ENCODE measurements around the gene OLR1.

Gene OLR1

GRCh38 chr12:10151621-10152020 is 20.3 kb downstream of the OLR1 start:
- DNase-seq, result no peak

- peak; percentile 54 for DNase-seq
These were observed 24.1 kb downstream of the OLR1 start for GRCh38 chr12:10147714-10148403.

DNA sequence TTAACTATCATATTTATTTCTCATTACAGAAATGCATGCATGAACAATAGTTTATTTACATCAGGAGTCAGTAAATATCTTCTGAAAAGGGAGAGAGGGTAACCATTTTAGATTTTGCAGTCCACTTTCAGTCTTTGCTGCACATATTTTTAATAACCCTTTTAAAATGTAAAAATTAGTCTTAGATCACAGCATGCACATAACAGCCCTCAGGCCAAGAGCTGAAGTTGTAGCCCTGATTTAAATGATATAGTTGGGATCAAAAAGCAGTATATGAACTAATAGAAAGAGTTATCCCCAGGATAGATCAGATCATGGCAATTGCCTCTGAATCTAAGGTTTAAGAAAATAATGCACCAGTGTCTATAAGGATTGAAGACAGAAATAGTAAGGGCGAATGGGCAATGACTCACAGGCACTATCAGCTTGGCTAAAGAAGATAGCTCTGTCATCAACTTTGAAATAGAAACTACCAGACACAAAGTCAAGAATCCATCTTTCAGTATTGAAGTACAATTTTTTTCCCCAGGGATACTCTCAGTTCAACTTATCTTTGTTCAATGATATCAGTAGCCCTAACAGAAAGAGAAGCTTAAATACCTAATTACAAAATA is 28.8 kb downstream of the OLR1 start:
- no peak for DNase-seq

DNA sequence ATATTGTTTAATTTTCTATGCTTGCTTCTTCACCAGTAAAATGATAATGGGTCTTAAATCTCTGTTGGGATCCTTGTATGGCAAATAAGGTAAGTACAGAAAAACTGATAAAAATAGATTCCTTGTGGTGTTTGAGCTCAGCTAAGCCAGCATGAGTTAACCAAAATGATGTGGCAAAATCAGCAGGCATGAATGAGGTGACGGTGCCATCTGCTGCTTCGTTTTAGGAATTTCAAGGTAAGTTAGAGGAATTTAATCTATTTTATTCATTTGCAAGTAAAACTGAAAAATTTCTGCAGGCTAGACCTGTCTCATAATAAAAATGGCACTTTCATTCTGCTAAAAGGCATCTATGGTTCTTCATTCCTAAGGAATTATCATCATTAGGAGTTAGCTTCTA is 31.9 kb downstream of the OLR1 start:
- DNase-seq, result peak; percentile 58

DNA sequence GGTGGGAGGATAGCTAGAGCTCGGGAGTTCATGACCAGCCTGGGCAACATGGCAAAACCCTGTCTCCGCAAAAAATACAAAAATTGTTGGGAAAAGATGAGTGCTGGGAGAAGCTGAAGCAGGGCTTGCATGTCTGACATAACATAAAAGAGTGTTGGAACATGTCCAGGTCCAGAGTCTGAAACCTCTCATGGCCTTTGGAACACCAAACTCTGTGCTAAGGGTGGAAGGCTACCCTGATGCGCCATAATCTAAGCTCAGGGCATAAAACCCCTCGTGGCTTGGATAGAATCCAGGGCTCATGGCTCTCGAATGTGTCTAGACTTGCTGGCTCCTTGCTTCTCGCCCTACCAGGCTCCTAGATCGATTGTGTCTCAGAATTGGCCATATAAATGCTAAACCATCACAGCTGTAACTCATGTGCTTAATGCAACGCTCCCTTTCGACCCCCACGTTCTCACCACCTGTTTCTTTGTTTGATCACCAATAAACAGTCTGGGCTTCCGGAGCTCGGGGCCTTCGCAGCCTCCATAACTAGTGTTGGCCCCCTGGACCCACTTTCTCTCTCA is 35.2 kb downstream of the OLR1 start:
- DNase-seq, result no peak

DNA sequence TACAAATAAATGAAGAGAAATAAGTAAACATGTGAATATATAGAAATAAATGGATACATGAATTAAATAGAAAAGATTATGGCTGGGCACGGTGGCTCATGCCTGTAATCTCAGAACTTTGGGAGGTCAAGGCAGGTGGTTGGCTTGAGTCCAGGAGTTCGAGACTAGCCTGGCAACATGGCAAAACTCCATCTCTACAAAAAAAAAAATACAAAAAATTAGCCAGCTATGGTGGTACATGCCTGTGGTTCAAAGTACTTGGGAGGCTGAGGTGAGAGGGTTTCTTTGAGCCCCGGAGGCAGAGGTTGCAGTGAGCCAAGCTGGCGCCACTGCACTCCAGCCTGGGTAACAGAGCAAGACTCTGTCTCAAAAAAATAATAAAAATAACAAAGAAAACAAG is 36.8 kb downstream of the OLR1 start:
- no peak for DNase-seq

DNA sequence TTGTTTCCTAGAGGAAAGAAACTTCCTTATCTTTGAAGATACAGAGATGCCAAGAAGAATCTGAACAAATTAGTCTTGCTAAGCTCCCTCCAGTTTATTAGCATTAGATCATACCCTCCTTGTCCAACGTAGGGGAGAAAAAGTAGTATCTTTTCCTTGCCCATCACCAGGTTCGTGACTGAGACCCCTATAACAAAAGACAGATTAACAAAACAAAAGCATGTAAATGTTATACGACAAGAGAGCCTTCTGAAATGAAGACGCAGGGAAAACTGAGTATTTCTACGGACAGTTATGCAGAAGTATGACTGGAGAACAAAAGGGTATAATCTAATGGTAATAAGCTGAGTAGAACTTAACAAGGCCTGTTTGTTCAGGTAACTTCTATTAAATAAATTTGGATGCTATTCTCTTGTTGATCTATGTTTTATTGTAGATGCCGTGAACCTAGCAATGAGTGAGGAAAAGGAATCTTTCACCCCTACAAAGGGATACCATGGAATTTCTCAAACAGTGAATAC is 39.0 kb downstream of the OLR1 start:
- no peak for DNase-seq

DNA sequence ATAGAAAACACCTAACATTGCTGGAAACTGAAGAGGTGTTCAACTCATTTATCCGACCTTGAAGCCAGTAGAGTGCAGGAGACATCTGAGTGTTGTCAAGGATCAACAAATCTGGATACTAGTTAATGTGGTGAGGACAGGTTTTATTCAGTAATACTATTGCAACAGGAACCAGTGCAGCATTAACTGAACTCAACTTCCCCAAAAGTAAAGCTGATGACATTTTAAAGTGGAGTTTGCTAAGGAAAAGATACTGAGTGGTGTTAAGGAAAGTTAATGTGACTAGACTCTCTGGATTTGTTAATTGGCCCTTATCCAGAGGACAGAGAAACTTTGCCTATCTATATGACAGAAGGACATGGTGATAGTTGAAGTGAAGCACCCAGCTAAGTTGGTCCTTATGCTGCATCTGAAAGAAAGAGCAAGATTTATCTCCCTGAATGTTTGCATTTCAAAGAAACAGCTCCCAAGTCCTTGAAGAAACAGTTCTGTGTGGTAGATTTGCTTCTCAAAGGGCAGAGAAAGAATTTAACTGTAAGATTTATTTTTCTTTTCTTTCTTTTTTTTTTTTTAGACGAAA is 40.7 kb downstream of the OLR1 start:
- no peak for DNase-seq

DNA sequence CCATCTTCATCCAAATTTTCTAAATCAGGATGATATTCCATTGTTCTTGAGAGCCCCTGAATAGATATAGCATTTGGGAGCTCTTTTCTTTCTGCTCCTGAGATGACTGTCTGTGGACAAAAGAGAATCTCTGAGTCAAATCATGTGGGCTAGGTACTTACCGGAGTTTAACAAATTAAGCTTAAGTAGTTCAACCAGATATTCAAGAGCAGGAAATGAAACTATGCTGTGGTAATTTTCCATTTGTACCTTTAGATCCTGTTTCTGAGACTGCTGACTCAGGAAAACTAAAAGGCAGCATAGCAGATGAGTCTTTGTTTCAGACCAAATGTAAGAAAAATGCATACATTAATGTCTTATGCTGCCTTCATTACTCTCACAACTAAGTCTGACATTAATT is 41.9 kb downstream of the OLR1 start, which contains the start of gene CLEC7A:
Gene CLEC7A (minus strand): TSS at position 158 of the 400 bp plus-strand sequence. CDS start 117 bp downstream, at position 41.
- DNase-seq, result peak; percentile 60

DNA sequence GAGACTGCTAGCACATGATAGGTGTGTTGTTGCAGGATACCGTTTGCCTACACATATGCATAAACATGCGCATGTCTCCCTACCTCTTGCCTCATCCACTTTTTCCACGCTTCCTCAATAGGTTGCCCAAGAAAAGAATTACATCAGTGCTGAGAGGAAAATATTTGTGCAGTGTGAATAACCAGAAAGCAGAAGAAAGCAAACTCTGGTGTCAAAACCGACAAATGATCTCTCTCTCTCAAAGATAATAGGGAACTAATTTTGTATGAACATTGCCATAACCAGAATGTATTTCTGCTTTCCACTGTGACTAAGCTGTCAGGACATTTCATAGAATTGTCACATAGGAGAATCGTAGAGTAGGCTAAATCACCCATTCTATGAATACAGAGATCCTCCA is 43.2 kb downstream of the OLR1 start:
- DNase-seq, result no peak

DNA sequence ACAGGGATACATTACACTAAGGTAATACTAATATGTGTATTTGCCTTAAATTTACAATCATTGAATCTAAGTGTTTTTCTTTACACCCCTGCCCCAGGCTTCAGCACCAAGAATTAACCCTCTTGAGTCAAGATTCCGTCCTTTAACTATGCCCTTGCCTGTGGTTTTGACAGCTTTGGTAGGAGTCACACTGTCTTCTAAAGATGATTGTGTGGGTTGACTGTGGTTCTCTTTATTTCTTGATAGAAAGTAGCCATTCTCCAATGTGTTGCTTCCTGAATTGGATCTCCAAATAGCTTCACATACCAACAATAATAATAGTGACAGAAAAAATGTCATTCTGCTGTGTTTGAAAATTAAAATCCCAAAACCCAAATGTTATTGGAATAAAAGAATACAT is 45.5 kb downstream of the OLR1 start:
- peak; percentile 21 for DNase-seq

GRCh38 chr12:10122689-10123088 is 49.2 kb downstream of the OLR1 start:
- no peak for DNase-seq

- DNase-seq, result no peak
These were observed 50.7 kb downstream of the OLR1 start for GRCh38 chr12:10121278-10121677.

GRCh38 chr12:10119066-10119465 is 52.9 kb downstream of the OLR1 start:
- DNase-seq, result no peak

DNA sequence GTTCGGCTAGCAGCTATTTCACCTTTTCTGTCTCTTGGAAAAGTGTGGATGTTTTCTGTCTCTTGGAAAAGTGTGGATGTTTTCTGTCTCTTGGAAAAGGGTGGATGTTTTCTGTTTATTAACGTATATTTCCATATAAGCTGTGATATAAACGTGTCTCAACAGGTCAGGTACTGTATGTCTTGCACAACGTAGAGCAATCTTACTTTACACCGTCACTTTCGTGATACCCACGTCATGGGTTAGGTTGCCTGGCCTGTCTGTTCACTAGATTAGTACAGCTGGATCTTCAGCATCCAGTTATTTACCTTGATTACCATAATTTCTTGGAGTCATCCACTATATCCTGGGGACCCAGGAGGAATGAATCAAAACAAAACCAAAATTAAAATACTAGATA is 56.0 kb downstream of the OLR1 start:
- no peak for DNase-seq

- no peak for DNase-seq
These were observed 56.6 kb downstream of the OLR1 start for GRCh38 chr12:10115311-10115710.

GRCh38 chr12:10113920-10114319 is 58.0 kb downstream of the OLR1 start:
- DNase-seq, result no peak

GRCh38 chr12:10113075-10113474 is 58.9 kb downstream of the OLR1 start:
- DNase-seq, result no peak

- DNase-seq, result no peak
These were observed 60.5 kb downstream of the OLR1 start for GRCh38 chr12:10111451-10111850.

DNA sequence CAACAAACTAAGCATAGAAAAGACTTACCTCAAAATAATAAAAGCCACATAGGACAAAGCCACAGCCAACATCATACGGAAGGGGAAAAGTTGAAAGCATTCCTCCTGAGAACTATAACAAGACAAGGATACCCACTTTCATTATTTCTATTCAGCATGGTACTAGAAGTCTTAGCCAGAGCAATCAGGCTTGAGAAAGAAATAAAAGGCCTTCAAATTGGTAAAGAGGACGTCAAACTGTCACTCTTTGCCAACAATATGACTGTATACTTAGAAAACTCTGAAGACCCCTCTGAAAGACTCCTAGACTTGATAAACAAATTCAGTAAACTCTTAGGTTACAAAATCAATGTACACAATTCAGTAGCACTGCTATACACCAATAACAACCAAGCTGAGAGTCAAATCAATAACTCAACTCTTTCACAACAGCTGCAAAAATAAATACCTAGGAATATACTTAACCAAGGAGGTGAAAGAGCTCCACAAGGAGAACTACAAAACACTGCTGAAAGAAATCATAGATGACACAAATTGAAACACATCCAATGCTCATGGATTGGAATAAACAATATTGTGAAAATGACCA is 61.6 kb downstream of the OLR1 start:
- no peak for DNase-seq
